GM19025 (cell line): ENCODE data around the gene FIZ1.

Experiments used
- ATAC-seq: cut with Tn5 transposase; IDR thresholded peaks from one replicate; pipeline ENCODE4 v1.9.1; 2021; ENCODE audit warnings: mild to moderate bottlenecking, low read depth, moderate library complexity; ENCODE audit not compliant: unreplicated experiment

The FIZ1 gene

GRCh38 chr19:55599468-55599841, at the start of gene FIZ1:
Gene FIZ1 (minus strand): TSS chr19:55599517. CDS start chr19:55597865, 1,652 bp downstream.
- ATAC-seq: peak; percentile 40

GRCh38 chr19:55648585-55649267, 49.4 kb upstream of the FIZ1 start:
- ATAC-seq: no peak

GRCh38 chr19:55647732-55648584, 48.6 kb upstream of the FIZ1 start, which contains the start of gene CCDC106:
Gene CCDC106 (plus strand): TSS chr19:55648212. CDS start chr19:55649047, 835 bp downstream.
- peak; percentile 40 for ATAC-seq

GRCh38 chr19:55646889-55647731, 47.8 kb upstream of the FIZ1 start:
- no peak for ATAC-seq

- no peak for ATAC-seq
Measured at GRCh38 chr19:55645512-55645881, 46.2 kb upstream of the FIZ1 start.

- no peak for ATAC-seq
Measured at GRCh38 chr19:55644842-55645511, 45.7 kb upstream of the FIZ1 start.

- ATAC-seq: no peak
Measured at GRCh38 chr19:55644191-55644833, 45.0 kb upstream of the FIZ1 start.

GRCh38 chr19:55643887-55644176, 44.5 kb upstream of the FIZ1 start:
- no peak for ATAC-seq

- ATAC-seq: no peak
Measured at GRCh38 chr19:55643003-55643886, 43.9 kb upstream of the FIZ1 start, which contains the start of gene ZNF581. Gene ZNF581 (plus strand): TSS chr19:55643649. CDS start chr19:55644572, 923 bp downstream.

- no peak for ATAC-seq
Measured at GRCh38 chr19:55642153-55643002, 43.1 kb upstream of the FIZ1 start.

GRCh38 chr19:55641426-55642152, 42.3 kb upstream of the FIZ1 start:
- no peak for ATAC-seq

- ATAC-seq: peak; percentile 32
Measured at GRCh38 chr19:55640577-55641425, 41.5 kb upstream of the FIZ1 start, which contains the start of gene ZNF580. Gene ZNF580 (plus strand): TSS chr19:55641002. CDS start chr19:55642509, 1,507 bp downstream.

- no peak for ATAC-seq
Measured at GRCh38 chr19:55640043-55640576, 40.8 kb upstream of the FIZ1 start.

GRCh38 chr19:55638864-55639359, 39.6 kb upstream of the FIZ1 start:
- no peak for ATAC-seq

- ATAC-seq: no peak
Measured at GRCh38 chr19:55637534-55637933, 38.2 kb upstream of the FIZ1 start.

GRCh38 chr19:55636723-55637122, 37.4 kb upstream of the FIZ1 start:
- ATAC-seq: no peak
